Pancreas (tissue), 10 donors: ENCODE results near the gene ANAPC5. TPM values are rescaled to one million over a fixed set of nuclear protein-coding genes. Genes with fewer than 3 reads are reported as not detected.

Experiments used
- ATAC-seq, 4 donors: fragments of 200-7000 bp; cut with Tn5 transposase; one replicate each; pipeline versions ENCODE4 v1.8.0 to v1.9.1; 2020; ENCODE audit warnings: mild to moderate bottlenecking in 4 of 4, moderate library complexity in 4 of 4
- DNase-seq, 6 donors: peaks; one replicate each; pipeline ENCODE4 v3.0.0-alpha.2; 2020
- FAIRE-seq: peaks from 2 replicates; lab custom pipeline; 2012; peaks lifted over from hg19 to GRCh38; lab: Jason Lieb, UNC
- H3K27ac ChIP-seq, 4 donors: fragments of 200-600 bp; sonication (generic); 1 replicate in 3 of 4; 2 replicates in 1 of 4; pipeline versions ENCODE4 v1.5.0 to v1.8.0; 2020
- H3K27me3 ChIP-seq, 4 donors: fragments of 200-600 bp; one replicate each; pipeline ENCODE4 v1.8.0; 2021
- H3K36me3 ChIP-seq, 3 donors: fragments of 200-600 bp; sonication (generic) in 1 of 3; one replicate each; pipeline versions ENCODE4 v1.5.0 to v1.8.0; 2020 to 2021
- H3K4me1 ChIP-seq, 3 donors: fragments of 200-600 bp; one replicate each; pipeline ENCODE4 v1.8.0; 2021
- H3K4me3 ChIP-seq, 4 donors: fragments of 200-600 bp; sonication (generic) in 2 of 4; one replicate each; pipeline versions ENCODE4 v1.5.0 to v1.8.0; 2020 to 2021
- H3K9me3 ChIP-seq, 4 donors: fragments of 200-600 bp; one replicate each; pipeline ENCODE4 v1.8.0; 2021
- WGBS, 2 donors: extraction: QIAGEN DNeasy Blood & Tissue Kit; methylation state at CpG; one replicate each; pipeline ENCODE4 v1.1.7; 2013; 5-methylcytosine and 5-hydroxymethylcytosine counted together
- intact Hi-C, 3 donors: fragments of 100-400 bp; cut with DNase I; formaldehyde crosslinking; loops; one replicate each; pipeline versions ENCODE4 v1.11.1 to v1.14.2; 2022
- polyA plus RNA-seq, 2 donors: library from polyadenylated mRNA; stranded (reverse); fragments of 200-250 nt; gene quantifications; one replicate each; pipeline ENCODE4 v1.2.3, GENCODE V29; 2013
- total RNA-seq, 6 donors: library from RNA; stranded (reverse); fragmentation: NEBNext Ultra II Directional in 4 of 6; extraction: Animal tissue kit (Norgen Biotek cat#: 25700) in 4 of 6; gene quantifications; one replicate each; pipeline versions ENCODE4 v1.2.1 to v1.2.4, GENCODE V29; 2021 to 2023
- TF ChIP-seq, protein P1 (sequence below), 4 donors: fragments of 200-600 bp; sonication (generic) in 3 of 4; IDR thresholded peaks; one replicate each; pipeline versions ENCODE4 v1.5.0 to v1.8.0; 2021; ENCODE audit warnings: antibody characterized with exemption in 4 of 4
- donor health status: healthy with polysubstance abuse.
- donor health status: DM: no; HTN: no; CAD: no; lungs with moderate emphysema.
- donor health status: DM: no; HTN: no; CAD: no.
- donor health status: control.
- donor health status: control.
- donor health status: Bipolar disorder and iron deficiency.
- donor health status: DM: yes; HTN: yes; CAD: no.
- donor health status: DM: no; HTN: no; CAD: no.
- donor health status: DM: no; HTN: no; CAD: no.
- donor health status: DM: yes; HTN: yes; CAD: no.

Gene ANAPC5
- total and polyA plus RNA-seq, 8 donors = 58.0 to 183 (median 75.4) TPM

DNA sequence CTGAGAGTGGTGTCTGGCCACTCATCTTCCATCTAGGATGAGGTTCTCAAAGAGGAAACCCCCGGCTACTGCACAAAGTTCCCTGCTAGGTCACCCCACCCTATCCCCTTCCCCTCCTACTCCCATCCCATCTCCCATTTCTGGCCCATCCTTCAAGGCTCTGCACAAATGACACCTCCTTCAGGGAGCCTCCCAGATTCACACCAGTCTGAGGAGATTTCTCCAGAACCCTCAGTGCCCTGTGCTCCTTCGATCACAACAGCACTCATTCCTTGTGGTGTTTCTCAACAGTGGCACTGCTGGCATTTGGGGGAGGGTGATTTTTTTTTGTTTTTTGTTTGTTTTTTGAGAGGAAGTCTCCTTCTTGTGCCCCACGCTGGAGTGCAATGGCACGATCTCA is 58.6 kb downstream of the ANAPC5 start:
- no peaks in the 10 kb centered on the region for H3K9me3 ChIP-seq
- H3K27ac ChIP-seq = no peak overlapping the region
- intact Hi-C loops = no loop called here
- peaks cover 0 to 13% (median 0%) of the 10 kb centered on the region in 3 donors for H3K4me1 ChIP-seq
- no peaks in the 10 kb centered on the region for H3K27me3 ChIP-seq
- WGBS, 2 donors = 91 to 92% methylated on average over 4 of the region's 4 CpGs
- TF ChIP-seq, protein P1, sequence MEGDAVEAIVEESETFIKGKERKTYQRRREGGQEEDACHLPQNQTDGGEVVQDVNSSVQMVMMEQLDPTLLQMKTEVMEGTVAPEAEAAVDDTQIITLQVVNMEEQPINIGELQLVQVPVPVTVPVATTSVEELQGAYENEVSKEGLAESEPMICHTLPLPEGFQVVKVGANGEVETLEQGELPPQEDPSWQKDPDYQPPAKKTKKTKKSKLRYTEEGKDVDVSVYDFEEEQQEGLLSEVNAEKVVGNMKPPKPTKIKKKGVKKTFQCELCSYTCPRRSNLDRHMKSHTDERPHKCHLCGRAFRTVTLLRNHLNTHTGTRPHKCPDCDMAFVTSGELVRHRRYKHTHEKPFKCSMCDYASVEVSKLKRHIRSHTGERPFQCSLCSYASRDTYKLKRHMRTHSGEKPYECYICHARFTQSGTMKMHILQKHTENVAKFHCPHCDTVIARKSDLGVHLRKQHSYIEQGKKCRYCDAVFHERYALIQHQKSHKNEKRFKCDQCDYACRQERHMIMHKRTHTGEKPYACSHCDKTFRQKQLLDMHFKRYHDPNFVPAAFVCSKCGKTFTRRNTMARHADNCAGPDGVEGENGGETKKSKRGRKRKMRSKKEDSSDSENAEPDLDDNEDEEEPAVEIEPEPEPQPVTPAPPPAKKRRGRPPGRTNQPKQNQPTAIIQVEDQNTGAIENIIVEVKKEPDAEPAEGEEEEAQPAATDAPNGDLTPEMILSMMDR (IDR thresholded peaks at IDR 0.05) = no peak
- H3K36me3 ChIP-seq = no peaks in the 10 kb centered on the region
- no peak overlapping the region for H3K4me3 ChIP-seq
- FAIRE-seq (no peak), DNase-seq (no peak), ATAC-seq (no peak)

DNA sequence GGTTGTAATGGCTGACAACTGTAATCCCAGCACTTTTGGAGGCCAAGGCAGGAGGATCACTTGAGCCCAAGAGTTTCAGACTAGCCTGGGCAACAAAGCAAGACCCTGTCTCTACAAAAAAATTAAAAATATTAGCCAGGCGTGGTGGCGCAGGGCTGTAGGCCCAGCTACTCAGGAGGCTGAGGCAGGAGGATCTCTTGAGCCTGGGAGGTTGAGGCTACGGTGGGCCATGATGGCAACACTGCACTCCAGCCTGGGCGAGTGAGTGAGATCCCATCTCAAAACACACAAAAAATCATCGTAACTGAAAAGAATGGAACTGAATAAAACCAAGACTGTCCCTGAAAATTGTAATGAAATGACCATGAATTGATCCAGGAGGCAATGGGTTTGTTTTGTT is 61.8 kb downstream of the ANAPC5 start:
- no peak overlapping the region for H3K27ac ChIP-seq
- no peaks in the 10 kb centered on the region for H3K36me3 ChIP-seq
- WGBS, 2 donors = 95 to 97% methylated on average over 5 of the region's 5 CpGs
- no peak overlapping the region for H3K4me3 ChIP-seq
- TF ChIP-seq, protein P1 (IDR thresholded peaks at IDR 0.05) = no peak
- H3K9me3 ChIP-seq = no peaks in the 10 kb centered on the region
- no peak for ATAC-seq
- intact Hi-C loops = no loop called here
- peaks cover 0 to 6% (median 0%) of the 10 kb centered on the region in 3 donors for H3K4me1 ChIP-seq
- no peaks in the 10 kb centered on the region for H3K27me3 ChIP-seq
- no peak for FAIRE-seq
- peak in 1 of 6 donors; percentile 8 for DNase-seq

DNA sequence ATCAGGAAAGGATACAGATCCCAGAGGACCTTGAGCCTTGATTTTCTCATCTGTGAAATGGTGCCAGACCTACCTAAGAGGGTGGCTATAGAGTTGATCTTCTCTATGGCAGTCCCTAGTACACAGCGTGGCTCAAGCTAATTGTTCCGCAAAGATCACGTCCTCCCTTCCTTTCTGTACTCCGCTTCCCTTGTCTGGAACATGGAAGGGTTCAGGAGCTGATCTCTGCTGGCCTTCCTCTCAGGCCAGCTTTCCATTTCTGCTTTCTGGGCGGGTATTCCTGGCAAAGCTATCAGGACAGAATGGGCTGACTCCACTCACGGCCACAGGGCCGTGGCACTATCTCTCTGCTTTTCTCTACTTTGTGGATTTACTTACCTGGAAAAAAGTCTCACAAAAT is 62.2 kb downstream of the ANAPC5 start:
- H3K27ac ChIP-seq = no peak overlapping the region
- ATAC-seq (no peak), FAIRE-seq (no peak), DNase-seq (peak in 1 of 6 donors; percentile 12)
- no peaks in the 10 kb centered on the region for H3K36me3 ChIP-seq
- TF ChIP-seq, protein P1 (IDR thresholded peaks at IDR 0.05) = no peak
- H3K27me3 ChIP-seq = no peaks in the 10 kb centered on the region
- intact Hi-C loops = no loop called here
- H3K9me3 ChIP-seq = no peaks in the 10 kb centered on the region
- no peak overlapping the region for H3K4me3 ChIP-seq
- peaks cover 0 to 2% (median 0%) of the 10 kb centered on the region in 3 donors for H3K4me1 ChIP-seq
- WGBS, 2 donors = 95 to 96% methylated on average over 7 of the region's 7 CpGs

DNA sequence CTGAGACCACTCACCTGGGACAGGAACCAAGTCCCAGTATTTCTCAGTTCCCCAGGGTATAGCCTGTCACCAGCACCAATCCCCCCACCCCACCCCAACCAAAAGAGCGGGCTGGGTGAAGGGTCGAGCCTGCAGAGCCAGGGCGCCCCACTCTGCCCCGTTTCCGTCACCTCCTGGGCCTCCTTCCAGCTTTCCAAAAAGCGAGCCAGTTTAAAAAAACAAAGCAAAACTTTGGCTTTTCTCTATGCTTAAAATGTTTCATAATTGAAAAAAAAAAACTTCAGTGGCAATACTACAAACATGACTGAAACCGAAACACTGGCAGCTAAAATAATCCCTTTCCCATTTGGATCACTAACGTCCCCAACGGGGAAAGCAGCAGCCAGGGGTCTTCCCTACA is 63.2 kb downstream of the ANAPC5 start:
- Histone ChIP-seq H3K4me3 (no peak overlapping the region), H3K27ac (no peak overlapping the region), H3K4me1 (no peaks in the 10 kb centered on the region), H3K9me3 (no peaks in the 10 kb centered on the region), H3K27me3 (no peaks in the 10 kb centered on the region), H3K36me3 (no peaks in the 10 kb centered on the region)
- DNase-seq (peak in 1 of 6 donors; percentile 31), ATAC-seq (no peak), FAIRE-seq (no peak)
- TF ChIP-seq, protein P1 (IDR thresholded peaks at IDR 0.05) = no peak
- intact Hi-C loops = no loop called here
- 74 to 76% methylated on average over 9 of the region's 9 CpGs for WGBS, 2 donors

DNA sequence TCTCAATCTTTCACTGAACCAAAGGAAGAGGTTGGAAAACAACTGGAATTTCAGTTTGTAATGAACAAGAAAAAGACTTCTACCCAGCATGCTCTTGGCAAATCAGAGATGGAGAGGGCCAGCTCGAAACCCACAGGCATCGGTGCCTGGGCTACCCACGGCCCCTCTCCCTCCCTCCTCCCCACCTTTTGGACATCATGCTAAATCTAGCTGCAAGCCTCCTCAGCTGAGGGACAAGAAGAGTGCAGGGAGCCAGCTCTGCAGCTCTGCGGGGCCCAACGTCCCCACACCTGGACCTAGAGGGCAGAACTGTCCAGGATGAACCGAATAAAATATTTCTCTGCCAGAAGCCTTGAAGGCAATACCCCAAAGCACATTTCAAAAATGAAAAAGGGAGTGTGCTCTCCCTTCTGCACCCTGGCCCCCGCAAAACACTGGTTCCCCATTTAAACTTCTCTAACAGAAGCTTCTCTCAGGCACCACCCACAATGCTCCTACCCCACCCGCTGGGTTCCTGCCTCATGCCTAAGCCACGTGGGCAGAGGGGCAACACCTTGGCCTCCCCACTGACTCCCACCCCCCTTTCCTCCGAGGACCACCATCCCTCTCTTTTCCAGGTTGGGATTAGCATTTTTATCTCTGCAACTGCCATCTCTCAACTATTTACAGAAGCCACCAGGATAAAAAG is 63.9 kb downstream of the ANAPC5 start:
- TF ChIP-seq, protein P1 (IDR thresholded peaks at IDR 0.05) = no peak
- DNase-seq = peak in 1 of 6 donors; percentile 25
- Histone ChIP-seq H3K4me1 (no peaks in the 10 kb centered on the region), H3K9me3 (no peaks in the 10 kb centered on the region), H3K27ac (no peak overlapping the region), H3K36me3 (no peaks in the 10 kb centered on the region), H3K4me3 (no peak overlapping the region), H3K27me3 (no peaks in the 10 kb centered on the region)
- WGBS, 2 donors = 68 to 73% methylated on average over 10 of the region's 10 CpGs
- no peak for ATAC-seq
- intact Hi-C loops = no loop called here
- no peak for FAIRE-seq
